HTERT RPE-1 (cell line): Measurements from ENCODE around the gene ELMO3.

Experiments
- in situ Hi-C: fragments of 300-500 bp; cut with MboI; formaldehyde crosslinking; loops from 4 replicates; pipeline ENCODE4 v1.14.3; 2020; ENCODE audit warnings: low sequenced_read_pairs

ELMO3 gene

DNA sequence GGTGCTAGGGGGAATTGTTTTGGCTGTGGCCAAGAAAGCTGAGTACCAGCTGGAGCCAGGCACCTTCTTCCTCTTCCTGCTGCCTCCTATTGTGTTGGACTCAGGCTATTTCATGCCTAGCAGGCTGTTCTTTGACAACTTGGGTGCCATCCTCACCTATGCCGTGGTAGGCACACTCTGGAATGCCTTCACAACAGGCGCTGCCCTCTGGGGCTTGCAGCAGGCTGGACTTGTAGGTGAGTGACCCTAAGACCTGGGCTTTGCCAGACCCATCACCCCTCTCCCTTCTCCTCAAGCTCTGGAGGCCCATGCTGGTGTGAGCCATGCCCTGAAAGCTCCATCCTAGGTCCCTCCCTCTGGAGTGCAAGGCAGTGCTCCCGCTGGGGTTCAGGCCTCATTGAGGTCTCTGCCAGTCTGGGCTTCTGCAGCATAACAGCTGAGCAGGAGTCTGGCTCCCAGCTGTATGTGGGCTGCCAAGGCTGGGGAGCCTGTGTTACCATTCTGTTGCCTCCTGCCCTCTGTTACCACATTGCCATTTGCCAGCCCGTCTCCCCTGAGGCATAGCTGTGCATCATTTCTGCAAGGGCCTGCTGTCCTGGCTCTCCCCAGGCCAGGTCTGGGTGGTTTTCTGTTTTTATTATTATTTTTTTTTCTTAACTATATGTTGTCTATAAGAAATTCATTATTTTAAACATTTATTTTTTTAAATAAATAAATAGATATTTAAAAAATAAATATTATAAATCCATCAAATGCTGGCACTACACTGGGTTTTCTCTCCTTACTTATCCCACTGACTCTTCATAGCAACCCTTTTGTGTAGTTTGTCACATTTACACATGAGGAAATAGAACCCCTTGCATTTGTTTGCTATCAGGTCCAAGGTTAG is 53.9 kb downstream of the ELMO3 start:
- in situ Hi-C loops, result no loop called here
